ENCODE results near the gene PDE10A.

DNA sequence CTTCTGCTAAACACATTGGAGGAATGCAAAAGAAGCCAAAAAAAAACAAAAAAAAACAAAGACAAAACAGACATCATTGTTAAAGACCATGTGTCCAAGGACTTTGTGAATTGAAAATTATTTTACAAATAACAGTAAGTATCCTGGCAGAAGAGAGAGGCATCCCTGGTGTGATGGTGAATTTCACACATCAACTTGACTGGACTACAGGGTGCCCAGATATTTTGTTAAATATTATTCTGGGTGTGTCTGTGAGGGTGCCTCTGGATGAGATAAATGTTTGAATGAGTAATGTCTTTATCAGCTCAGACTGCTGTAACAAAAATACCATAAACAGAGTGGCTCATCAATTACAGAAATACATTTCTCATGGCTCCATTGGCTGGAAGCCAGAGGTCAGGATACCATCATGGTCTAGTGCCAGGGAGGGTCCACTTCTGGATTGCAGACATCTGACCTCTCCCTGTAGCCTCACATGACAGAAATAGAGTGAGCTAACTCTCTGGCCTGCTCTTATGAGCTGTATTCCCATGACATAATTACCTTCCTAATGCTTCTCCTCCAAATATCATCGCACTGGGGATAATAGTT, 341.4 kb downstream of the PDE10A start:
- TF ChIP-seq EZH2 (IDR thresholded peaks at IDR 0.05) (no peak), FOXP2 (optimal IDR thresholded peaks at IDR 0.05; ENCODE audit: control extremely low read depth, extremely low read length, insufficient read depth) (no peak)

Measured in SK-N-MC (cell line).